HG03521 (cell line): ENCODE results near the gene A3GALT2.

Experiments
- ATAC-seq: cut with Tn5 transposase; IDR thresholded peaks from one replicate; pipeline ENCODE4 v1.9.1; 2021; ENCODE audit warnings: mild to moderate bottlenecking, moderate library complexity; ENCODE audit not compliant: unreplicated experiment

A3GALT2 gene

DNA sequence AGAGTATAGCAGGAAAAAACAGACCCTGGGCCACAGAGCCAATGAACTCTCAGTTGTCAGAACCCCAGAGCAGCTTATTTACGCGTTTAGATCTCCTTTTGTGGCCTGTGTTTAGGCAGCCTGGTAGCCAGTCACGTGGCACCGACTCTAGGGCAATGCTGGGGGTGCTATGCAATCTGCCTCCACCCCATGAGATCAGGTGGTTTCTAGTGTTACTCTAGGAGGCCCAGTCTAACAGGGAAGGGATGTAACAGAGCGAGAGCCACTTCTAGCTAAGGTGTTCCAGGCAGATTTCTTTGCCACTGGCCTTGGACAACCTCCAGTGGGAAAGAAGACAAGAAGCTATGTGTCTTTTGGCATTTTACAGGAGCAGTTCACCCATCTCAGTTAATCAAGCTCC, 12.0 kb upstream of the A3GALT2 start:
- no peak for ATAC-seq

- no peak for ATAC-seq
Observed at GRCh38 chr1:33332357-33332789, 11.5 kb upstream of the A3GALT2 start.

GRCh38 chr1:33331444-33332356, 10.8 kb upstream of the A3GALT2 start:
- ATAC-seq: no peak

GRCh38 chr1:33330906-33331305, 10.0 kb upstream of the A3GALT2 start:
- no peak for ATAC-seq

DNA sequence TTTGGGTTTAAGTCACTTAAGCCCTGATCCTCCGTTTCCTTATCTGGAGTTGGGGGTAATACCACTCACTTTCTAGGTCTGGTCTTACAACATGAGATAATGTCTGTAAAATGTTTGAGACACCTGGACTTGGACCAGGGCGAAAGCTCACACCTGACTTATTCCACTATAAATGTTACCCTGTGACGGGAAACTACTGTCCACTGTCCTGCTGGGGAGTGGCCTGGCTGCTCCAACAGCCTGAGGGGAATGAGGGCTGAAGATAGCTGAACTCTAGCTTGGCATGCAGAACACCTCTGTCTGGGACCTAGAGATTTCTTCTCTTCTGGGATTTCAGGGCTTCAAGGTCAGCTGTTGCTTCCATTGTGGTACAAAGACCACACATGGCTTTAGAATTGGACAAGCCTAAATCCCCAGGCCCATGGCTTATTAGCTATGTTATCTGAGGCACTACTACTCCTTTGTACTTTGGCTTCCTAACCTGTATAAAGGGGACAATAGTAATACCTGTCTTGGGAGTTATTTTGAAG, 9.5 kb upstream of the A3GALT2 start:
- ATAC-seq: no peak

DNA sequence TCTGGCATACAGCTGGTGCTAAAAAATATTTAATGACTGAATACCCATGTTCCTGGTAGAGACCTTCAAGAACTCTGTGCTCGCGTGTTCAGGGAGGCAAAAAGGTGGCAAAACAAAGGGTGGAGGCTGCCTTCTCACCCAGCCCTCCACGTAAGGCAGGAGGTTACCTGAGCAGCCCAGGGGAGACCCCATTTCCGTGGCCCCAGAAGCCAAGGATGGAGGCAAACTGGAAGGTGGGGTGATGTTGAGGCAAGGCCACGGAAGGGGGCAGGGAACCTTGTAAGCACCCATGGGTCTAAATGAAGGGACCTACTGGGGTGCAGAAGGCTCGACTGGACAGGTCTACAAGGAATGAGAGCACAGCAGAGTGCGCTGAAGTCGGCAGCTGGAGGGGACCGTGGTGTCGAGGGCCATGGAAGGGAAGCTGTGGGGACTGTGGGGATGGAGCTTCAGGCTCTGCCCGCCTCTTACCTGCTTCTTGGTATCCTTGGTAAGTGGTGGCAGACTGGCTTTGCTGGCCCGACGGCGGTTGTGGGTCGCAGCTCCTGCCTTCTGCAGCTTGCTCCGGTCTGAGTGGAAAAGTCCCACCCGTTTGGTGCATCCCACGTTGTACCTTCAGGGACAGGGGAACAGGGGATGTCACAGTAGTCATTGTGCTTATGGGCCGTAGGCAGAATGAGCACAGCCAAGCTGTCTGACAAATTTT, 8.9 kb upstream of the A3GALT2 start:
- no peak for ATAC-seq

- no peak for ATAC-seq
Observed at GRCh38 chr1:33328817-33329216, 7.9 kb upstream of the A3GALT2 start.

DNA sequence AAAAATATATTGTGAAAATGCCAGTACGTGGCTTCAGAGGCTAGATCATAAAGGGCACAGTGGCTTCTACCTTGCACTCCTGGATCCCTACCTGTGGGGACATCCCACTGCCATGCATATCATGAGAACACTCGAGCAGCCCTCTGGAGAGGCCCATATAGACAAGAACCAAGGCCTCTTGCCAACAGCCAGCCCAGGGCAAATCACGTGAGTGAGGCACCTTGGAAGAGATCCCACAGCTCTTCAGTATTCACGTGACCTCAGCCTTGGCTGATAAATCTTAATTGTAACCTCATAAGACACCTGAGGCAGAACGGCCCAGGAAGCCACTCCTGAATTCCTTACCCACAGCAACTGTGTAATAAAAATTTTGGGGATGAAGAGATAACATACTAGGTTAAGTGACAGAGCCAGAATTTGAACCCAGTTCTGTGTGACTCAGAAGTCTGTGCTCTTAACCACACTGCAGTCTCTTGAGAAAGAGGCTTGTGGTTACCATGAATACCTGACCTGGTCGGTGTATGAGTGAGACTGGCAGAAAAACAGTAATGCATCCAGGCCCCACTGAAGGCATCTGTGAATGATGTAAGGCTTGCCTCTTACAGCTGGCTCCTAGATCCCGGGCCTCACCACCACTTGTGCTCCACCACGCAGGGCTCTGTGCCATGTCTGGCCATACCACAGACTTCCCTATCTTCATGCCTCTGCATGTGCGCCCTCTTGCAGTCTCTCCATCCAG, 6.9 kb upstream of the A3GALT2 start:
- no peak for ATAC-seq

DNA sequence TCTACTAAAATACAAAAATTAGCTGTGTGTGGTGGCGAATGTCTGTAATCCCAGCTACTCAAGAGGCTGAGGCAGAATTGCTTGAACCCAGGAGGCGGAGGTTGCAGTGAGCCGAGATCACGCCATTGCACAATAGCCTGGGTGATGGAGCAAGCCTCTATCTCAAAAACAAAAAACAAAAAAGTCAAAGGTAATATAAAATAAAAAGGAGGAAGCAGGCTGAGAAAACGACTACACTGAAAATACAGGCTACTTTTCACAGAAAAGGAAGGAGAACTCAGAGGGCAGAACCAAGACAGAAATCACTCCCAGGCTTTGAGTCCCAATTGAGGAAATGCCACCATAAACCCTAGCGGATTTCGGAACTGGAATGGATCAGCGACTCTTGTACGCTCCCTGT, 5.9 kb upstream of the A3GALT2 start:
- ATAC-seq: no peak

GRCh38 chr1:33324677-33325575, 4.0 kb upstream of the A3GALT2 start:
- no peak for ATAC-seq

GRCh38 chr1:33323663-33324477, 3.0 kb upstream of the A3GALT2 start:
- no peak for ATAC-seq

DNA sequence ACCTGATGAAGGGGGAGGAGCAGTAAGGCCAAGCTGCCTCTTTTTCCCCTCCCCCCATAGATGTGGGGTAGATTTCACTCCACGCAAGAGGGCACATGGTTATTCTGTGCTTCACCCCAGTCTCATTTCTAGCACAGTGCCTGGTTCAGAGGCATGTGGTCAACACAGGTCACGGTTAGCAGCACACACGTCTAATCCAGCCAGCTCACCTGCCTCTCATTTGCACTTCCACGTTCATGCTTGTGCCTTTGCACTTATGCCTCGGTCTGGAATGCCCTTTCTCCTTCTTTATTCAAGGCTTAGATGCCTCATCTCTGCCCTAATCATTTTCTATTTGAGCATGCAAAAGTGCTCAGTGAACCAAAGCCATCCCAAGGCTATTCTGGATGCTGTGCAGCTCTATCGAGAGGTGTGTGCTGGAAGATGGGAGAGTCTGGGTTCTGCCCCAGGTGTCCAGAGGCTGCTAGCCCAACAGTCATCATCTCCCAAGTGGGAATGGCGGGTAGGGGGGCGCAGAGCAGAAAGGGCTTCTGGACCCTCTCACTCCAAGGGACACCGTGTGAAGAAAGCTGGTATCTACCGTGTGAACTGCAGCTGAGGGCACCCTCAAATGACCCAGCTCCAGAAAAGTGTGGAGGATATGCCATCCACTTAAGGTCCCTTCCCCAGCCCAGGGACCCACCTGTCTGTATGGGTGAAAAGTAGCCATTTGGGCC, 2.1 kb upstream of the A3GALT2 start:
- ATAC-seq: no peak

GRCh38 chr1:33322109-33322508, 1.2 kb upstream of the A3GALT2 start:
- ATAC-seq: no peak

DNA sequence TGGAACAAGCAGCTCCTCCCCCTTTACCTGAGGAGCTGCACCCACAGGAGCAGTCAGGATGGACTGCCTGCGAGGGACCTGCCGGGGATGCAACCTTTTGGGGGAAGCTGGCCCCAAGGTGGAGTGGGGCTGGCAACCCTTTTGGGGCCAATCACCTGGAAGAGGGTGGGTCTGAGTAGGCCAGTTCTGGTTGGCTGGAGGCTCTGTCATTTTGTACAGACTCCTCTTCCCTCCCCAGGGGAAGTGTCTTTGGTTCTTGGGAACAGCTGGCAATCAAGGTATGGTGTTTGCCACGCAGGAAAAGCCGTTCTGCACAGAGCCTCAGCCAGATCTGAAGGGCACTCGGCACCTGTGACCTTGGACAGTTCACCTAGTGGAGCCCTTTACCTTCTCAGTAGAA, 280 bp upstream of the A3GALT2 start:
- no peak for ATAC-seq

DNA sequence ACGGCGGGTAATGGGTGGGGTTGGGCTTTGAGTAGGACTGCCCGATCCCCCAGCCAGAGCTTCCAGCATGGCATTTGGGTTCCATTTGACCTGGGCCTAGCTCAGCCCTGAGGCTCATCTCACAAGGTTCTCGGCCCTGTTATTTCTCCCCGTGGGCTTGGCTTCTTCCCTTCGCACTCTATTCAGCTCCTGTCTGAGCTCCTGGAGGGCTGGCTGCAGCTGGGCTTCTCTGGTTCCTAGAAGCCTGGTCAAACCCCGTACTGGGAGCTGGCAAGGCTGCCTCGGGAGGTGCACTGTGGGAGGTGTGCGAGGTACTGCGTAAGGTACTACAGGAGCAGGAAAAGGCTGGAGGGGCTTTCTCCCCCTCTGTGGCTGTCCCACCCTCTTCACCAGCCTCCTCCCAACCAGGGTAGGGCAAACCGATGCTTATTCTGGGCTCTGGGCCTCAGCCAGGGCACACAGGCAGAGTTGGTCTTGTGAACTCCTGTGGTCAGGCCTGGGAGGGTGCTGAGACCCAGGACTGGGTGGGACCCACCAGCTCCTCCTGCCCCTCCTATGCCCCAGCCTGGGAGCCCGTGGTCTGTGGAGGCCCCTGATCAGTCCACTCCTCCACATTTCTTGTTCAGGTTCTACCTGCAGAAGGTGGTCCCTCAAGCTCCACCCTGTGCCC, 814 bp downstream of the A3GALT2 start:
- ATAC-seq: no peak

DNA sequence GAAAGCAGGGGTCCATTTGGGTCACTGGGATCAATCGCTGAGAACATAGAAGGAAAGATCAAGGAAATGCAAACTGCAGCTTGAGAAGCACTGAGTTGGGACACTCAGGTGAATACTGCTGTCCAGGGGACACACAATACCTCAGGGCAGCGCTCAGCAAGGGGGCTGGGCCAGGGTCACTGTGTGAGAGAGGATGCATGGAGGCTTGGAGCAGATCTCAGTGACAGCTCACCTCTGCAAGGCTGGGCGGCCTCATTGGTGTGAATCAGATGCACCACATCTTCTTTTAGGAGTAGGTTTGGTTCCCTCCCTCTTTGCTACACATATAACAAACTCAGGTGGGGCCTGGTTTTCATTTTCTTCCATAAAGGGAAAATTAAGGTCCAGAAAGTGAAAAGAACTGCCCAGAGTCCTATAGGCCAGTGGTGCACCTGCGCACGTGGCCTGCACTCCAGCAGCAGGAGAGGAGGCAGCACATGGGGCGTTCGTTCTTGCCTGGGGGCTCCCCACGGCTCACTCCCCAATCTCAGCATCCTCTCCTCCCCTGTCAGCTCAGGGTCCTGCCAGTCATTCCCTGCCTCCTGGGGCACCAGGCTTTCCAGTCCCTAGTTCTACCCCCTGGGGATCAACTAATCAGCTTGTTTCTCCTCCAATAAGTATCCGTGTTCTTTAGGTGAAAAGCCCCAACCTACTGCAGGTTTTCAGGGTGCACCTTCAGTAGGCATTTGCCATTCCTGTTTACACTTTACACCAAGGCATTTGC, 1.5 kb downstream of the A3GALT2 start:
- no peak for ATAC-seq

- no peak for ATAC-seq
Observed at GRCh38 chr1:33317946-33318345, 3.0 kb downstream of the A3GALT2 start.
